HG02870 (cell line): ENCODE data around the gene RASSF5.
A peak's percentile ranks its signal among the peaks of the same experiment; 100 is the strongest.
"Not testable (repeated sequence)": the region's sequence is repeated elsewhere in the genome, so short reads cannot be mapped to it uniquely, and the experiment has no call there.

Source experiments
- ATAC-seq: cut with Tn5 transposase; IDR thresholded peaks from one replicate; pipeline ENCODE4 v1.9.1; 2021; ENCODE audit warnings: mild to moderate bottlenecking, moderate library complexity; ENCODE audit not compliant: unreplicated experiment

Gene RASSF5

DNA sequence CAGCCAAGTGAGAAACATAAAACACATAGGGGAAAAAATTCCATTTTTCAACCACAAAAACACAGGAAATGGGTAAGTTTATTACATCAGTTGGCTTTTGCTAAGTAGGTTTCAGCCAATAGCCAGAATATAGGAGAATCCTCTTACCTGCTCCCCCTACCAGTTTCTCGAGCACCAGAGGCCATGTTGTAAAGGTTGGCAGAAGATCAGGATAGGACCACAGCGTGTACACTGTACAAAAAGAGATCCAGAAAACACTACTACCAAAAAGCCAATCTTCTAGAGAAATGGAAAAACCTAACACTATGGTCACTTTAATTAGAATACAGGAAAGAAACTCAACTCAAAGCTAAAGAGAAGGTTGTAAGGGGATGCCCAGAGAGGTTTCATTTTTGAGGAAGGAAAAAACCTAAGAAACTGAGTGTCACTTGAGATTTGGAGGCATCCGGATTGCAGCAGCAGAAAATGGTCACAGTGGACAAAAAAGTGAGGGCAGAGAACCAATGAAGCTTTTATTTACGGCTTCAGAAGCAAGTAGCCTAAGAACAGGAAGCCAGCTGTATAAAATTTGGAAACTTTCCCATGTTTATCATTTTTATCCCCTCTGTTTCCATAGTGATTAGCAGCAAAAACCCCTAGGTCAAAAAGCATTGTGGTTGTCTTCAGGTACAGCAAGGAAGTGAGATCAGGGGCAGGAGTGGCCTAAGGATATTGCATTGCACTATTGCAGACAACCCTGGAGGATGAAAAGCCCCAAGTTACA, 102.1 kb downstream of the RASSF5 start:
- no peak for ATAC-seq

DNA sequence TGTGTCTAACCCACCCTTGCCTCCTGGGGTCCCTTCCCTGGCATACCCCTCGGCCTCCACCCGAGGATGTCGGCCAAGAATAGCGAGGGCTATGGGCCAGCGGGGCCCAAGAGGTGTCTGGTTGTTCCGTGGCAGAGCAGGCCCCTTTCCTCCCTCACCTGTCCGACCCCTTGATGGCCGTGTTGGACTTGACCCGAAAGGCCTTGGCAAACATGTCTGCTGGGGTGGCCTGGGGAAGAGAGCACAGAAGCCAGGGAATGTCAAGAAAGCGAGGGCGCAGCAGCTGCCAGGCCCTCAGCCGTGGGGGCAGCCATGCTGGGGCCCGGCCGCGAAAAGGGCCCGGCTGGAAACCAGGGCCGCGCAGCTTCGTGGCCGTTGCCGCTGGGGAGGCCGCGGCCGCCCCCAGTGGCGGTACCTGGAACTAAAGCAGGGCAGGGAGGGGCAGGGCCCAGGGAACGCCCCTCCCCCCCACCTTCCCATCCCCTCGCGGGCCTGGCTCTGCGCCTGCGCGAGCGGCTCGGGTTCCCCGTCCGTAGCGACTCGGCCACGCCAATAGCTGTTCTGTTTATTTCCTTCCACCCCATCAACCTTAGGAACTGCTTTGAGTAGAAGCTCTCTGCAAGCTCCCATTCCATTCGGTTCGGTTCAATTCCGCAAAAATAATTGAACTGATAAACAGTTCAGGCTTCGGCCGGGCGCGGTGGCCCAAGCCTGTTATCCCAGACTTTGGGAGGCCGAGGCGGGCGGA, 105.0 kb downstream of the RASSF5 start, which contains the start of gene EIF2D:
Gene EIF2D, minus strand, starts transcription at position 337 of the 748 bp plus-strand sequence. Its CDS starts 123 bp downstream, at position 214.
- ATAC-seq = peak; percentile 65

DNA sequence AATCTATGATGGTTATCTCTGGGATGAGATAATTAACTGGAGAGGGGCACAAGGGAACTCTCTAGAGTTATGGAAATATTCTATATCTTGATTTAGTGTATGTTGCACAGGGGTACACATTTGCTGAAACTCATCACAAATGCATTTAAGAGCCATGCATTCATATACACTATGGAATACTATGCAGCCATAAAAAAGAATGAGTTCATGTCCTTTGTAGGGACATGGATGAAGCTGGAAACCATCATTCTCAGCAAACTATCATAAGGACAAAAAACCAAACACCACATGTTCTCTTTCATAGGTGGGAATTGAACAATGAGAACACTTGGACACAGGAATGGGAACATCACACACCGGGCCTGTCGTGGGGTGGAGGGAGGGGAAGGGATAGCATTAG, 119.1 kb downstream of the RASSF5 start:
- ATAC-seq = not testable (repeated sequence)

DNA sequence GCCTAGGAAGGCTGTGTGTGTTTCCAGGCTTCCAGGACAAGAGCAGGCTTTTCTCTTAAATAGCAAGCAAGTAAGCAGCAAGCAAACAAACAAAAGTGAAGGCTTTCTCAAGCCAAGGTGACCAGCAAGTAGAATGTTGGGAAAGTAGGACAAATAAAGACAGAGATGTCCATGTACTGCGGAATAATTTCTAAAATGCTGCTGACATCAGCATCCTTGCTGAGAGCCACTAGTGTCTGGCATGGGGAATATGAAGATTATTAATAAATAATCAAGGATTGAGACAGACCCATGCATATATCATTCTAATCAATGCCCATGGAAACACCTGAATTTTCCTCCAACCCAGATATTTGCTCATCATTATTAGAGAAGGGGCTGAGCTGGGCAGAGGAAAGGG, 121.6 kb downstream of the RASSF5 start:
- ATAC-seq = no peak

DNA sequence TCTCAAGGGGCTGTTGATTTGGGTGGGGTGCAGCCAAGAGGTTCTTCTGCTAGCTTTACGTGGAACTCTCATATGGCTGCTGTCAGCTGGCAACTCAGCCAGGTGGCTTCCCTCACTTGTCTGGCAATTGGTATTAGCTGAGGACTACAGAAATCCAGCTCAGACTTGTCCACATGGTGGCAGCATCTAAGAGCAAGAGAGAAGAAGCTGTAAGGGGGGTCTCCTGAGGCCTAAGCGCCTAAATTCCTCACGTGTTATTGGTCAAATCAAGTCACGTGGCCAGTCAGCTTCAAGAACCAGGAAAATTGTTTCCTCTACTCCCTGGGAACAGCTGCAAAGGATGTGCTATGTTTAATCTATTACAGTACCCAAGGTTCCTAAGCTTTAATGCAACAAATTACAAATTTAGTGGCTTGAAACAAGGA, 123.8 kb downstream of the RASSF5 start:
- ATAC-seq = no peak

DNA sequence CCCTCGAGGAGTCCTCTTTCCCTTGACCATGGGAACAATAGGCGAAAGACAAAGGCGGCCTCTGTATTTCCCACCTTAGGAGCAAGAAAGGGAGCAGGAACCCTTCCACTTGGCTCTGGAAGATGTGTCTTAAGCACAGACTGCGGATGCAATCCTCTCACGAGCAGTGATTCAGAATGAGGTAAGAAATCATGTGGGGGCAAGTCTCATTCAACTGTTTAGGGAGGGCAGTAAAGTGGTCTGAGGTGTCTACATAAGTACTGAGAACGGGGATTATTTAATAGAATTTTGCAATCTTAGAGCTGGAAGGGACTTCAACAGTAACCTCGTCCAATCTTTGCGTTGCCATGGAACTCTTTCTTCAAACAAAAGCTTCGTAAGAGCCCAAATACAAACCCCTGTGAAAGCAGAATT, 126.4 kb downstream of the RASSF5 start:
- no peak for ATAC-seq

DNA sequence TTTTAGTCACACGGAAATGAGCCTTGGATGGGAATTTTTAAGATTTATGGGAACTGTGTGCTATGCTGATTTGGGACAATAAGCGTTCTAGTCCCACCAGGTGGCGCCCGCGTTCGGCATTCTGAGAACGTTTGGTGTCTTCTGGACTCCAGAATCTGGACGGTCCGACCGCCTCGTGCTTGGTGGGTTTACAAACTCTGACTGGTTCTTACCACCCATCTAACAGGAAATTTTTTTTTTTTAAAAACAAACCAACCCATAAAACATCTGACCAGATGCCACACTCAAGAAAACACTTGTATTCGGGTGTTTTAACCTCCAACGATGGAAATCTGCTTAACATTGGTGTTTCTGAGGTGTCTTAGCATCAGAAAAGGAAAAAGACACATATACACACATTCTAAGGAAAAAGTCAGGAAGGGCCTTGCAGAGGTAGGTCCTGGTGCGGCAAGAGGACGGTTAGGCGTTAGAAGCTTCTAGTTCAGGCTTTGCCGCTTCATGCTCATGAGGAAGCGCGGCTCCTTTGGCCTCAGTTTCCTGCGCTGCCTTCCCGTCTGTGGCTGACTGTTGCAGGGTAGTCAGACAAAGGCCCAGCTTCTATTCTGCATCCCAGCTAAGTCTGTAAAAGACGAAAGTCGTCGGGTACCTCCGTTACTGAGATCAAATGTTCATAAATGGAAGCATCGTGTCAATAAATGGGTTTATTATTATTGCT, 127.2 kb downstream of the RASSF5 start:
- ATAC-seq = no peak

DNA sequence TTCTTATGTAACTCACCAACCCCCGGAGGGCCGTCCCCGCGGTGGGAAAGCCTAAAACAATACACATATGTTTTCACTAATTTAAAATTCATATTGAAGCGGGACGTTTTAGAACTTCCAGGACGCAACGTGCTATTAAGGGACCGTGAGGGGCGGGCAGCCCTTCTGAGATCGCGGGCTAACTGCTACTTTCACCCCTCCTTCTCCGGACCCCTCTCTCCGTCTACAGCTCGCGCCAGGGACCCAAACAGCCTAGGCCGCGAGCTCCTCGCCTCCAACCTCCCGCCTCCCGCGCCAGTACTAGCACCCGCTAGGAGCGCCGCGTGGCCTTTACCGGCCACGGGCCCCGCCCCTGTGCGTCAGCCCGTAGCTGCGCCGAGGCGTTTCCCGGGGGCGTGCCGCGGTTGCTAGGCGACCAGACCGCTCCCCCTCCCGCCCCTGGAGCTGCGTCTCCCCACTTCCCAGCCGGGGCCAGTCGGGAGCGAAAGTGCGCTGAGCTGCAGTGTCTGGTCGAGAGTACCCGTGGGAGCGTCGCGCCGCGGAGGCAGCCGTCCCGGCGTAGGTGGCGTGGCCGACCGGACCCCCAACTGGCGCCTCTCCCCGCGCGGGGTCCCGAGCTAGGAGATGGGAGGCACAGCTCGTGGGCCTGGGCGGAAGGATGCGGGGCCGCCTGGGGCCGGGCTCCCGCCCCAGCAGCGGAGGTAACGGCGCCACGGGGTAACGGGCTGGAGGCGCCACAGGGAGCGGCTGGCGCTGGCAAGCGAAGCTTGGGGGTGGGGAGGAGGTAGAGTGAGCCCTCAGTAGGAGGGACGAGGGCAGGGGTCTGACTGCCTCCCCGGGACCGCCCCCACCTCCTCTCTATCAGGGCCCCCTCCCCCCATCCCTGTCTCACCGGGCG, 128.0 kb downstream of the RASSF5 start, which contains the start of gene DYRK3:
Gene DYRK3, plus strand, starts transcription at position 457 of the 898 bp plus-strand sequence. Its CDS starts 168 bp downstream, at position 625.
- ATAC-seq = peak; percentile 82

DNA sequence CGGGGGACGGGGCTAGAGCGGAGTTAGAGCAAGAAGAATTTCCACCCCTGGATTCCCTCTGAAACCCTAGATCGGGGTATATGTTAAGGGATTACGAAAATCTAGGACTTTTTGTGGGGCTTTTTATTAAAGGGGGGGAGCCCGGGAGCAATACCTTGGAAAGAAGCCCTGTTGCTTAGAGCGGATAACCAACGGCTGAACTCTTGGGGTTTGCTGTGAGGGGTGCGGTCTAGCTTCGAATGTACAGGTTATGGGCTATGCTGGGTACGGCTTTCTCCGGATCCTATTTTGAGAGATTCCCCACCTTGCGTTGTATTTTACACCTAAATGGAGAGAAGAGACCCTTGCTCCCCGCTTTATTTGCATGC, 128.6 kb downstream of the RASSF5 start:
- no peak for ATAC-seq

DNA sequence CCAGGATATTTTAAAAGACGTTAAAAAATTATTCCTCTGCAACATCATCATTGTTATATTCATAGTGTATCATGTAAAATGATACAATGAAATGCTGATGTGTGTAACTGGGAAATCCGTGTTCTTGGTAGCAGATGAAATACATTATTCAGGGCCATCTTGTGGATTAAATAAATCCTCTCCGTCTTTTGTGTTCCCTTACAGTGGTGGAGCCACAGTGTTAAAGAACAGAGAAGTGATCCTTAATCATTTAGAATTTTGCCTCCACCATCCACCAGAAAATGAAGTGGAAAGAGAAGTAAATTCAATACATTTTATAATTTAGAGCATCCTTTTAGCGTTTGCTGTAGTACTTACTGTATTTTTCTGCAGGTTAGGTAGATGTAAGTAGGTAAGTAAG, 129.3 kb downstream of the RASSF5 start:
- no peak for ATAC-seq

DNA sequence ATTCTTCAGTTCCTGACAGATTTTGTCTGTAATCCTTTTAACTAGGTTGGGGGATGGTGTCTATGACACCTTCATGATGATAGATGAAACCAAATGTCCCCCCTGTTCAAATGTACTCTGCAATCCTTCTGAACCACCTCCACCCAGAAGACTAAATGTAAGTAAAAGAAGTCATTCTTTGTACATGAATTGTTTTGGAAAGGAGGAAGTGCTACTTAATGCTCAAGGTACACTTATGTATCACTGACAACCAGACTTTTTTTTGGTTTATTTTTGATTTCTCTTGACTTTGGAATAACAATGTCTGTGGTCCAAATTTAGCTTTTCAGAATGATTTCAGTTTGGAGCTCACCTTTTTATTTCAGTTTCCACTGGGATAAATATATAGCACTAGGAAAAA, 130.3 kb downstream of the RASSF5 start:
- no peak for ATAC-seq
